ENCODE data around the gene RNU6-9.

RNU6-9 gene

DNA sequence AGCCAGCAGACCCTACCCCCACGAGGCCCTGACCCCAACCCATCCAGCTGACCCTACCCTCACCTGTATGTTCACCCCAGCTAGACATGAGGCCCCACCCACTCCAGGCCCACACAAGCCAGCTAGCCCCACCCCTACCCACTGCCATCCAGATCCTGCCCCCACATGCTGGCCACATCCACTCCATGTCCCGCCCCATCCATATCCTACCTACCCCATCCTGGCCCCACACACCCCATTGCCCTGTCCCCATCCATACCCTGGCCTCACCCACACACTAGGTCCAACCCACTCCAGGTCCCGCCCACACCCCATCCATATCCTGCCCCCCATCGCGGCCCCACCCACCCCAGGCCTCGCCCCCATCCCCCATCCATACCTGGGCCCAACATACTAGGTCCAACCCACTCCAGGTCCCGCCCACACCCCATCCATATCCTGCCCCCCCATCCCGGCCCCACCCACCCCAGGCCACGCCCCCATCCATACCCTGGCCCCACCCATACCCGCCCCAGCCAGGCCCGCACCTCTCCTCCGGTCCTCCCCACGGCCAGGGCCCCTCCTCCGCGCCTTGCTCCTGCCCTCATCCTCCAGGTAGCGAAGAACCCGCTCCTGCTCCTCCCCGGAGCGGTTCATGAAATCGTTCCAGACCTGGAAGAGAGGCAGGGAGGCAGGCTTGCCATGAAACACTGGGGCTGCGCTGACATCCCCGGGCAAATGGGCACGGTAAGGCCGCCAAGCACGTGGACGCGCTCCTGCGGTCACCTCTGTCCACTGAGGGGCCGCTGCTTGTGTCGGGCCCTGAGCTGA, 7.2 kb downstream of the RNU6-9 start:
- no peak overlapping the region for H3K27ac ChIP-seq (ENCODE audit: low read depth, low read length)
- H3K79me2 ChIP-seq (ENCODE audit: control insufficient read depth, low read length), result peaks cover 8% of the 10 kb centered on the region; the same call in 1 of the 2 replicates
- H3K36me3 ChIP-seq (ENCODE audit: control insufficient read depth, low read length), result peaks cover 9% of the 10 kb centered on the region; the same call in 1 of the 2 replicates
- no peaks in the 10 kb centered on the region for H3K27me3 ChIP-seq (ENCODE audit: control insufficient read depth, low read length)
- no peak overlapping the region for H3K4me2 ChIP-seq (ENCODE audit: low read length)
- no peak overlapping the region for H3K4me3 ChIP-seq (ENCODE audit: low read length)
- H3K4me1 ChIP-seq (ENCODE audit: control insufficient read depth, low read length), result peaks cover 26% of the 10 kb centered on the region
- peaks cover 8% of the 10 kb centered on the region; the same call in 1 of the 2 replicates for H4K20me1 ChIP-seq (ENCODE audit: control insufficient read depth, insufficient read depth, low read depth, low read length)
- TF ChIP-seq, protein P1, sequence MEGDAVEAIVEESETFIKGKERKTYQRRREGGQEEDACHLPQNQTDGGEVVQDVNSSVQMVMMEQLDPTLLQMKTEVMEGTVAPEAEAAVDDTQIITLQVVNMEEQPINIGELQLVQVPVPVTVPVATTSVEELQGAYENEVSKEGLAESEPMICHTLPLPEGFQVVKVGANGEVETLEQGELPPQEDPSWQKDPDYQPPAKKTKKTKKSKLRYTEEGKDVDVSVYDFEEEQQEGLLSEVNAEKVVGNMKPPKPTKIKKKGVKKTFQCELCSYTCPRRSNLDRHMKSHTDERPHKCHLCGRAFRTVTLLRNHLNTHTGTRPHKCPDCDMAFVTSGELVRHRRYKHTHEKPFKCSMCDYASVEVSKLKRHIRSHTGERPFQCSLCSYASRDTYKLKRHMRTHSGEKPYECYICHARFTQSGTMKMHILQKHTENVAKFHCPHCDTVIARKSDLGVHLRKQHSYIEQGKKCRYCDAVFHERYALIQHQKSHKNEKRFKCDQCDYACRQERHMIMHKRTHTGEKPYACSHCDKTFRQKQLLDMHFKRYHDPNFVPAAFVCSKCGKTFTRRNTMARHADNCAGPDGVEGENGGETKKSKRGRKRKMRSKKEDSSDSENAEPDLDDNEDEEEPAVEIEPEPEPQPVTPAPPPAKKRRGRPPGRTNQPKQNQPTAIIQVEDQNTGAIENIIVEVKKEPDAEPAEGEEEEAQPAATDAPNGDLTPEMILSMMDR (IDR thresholded peaks at IDR 0.05; ENCODE audit: low read depth, low read length, poor library complexity, severe bottlenecking), result no peak
- no peak for TF ChIP-seq EZH2phosphoT487 (IDR thresholded peaks at IDR 0.05; ENCODE audit: borderline replicate concordance, low read length)
- H3F3A ChIP-seq (ENCODE audit: control insufficient read depth, insufficient read depth), result peaks cover 6% of the 10 kb centered on the region
- no peaks in the 10 kb centered on the region for H3K9me3 ChIP-seq (ENCODE audit: control insufficient read depth, insufficient read depth, low read length)
- no peaks in the 10 kb centered on the region for H3K9me2 ChIP-seq (replicated peaks; ENCODE audit: control insufficient read depth, low read length)

GRCh38 chr19:901216-902092, 8.2 kb downstream of the RNU6-9 start:
- Histone ChIP-seq H3K36me3 (ENCODE audit: control insufficient read depth, low read length) (peaks cover 9% of the 10 kb centered on the region; the same call in 1 of the 2 replicates), H4K20me1 (ENCODE audit: control insufficient read depth, insufficient read depth, low read depth, low read length) (peaks cover 8% of the 10 kb centered on the region; the same call in 1 of the 2 replicates), H3K4me3 (ENCODE audit: low read length) (no peak overlapping the region), H3K9me2 (replicated peaks; ENCODE audit: control insufficient read depth, low read length) (no peaks in the 10 kb centered on the region), H3K79me2 (ENCODE audit: control insufficient read depth, low read length) (peaks cover 8% of the 10 kb centered on the region; the same call in 1 of the 2 replicates), H3K4me2 (ENCODE audit: low read length) (no peak overlapping the region), H3F3A (ENCODE audit: control insufficient read depth, insufficient read depth) (peaks cover 14% of the 10 kb centered on the region), H3K4me1 (ENCODE audit: control insufficient read depth, low read length) (peaks cover 36% of the 10 kb centered on the region), H3K9me3 (ENCODE audit: control insufficient read depth, insufficient read depth, low read length) (no peaks in the 10 kb centered on the region), H3K27ac (ENCODE audit: low read depth, low read length) (no peak overlapping the region), H3K27me3 (ENCODE audit: control insufficient read depth, low read length) (no peaks in the 10 kb centered on the region)
- TF ChIP-seq, protein P1 (IDR thresholded peaks at IDR 0.05; ENCODE audit: low read depth, low read length, poor library complexity, severe bottlenecking), result no peak
- no peak for TF ChIP-seq EZH2phosphoT487 (IDR thresholded peaks at IDR 0.05; ENCODE audit: borderline replicate concordance, low read length)

DNA sequence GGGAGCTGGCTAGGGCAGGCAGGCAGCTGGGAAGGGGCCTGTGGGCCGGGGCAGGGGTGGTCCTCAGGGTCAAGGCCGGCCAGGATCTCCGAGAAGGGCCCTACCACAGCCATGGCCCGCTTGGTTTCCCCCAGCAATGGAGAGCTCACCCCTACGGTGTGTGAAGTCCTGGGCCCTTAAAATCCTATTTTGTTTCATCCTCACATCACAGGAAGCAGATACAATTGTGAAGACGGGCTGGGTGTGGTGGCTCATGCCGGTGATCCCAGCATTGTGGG, 8.7 kb downstream of the RNU6-9 start:
- Histone ChIP-seq H3K79me2 (ENCODE audit: control insufficient read depth, low read length) (peaks cover 9% of the 10 kb centered on the region; the same call in 1 of the 2 replicates), H4K20me1 (ENCODE audit: control insufficient read depth, insufficient read depth, low read depth, low read length) (peaks cover 8% of the 10 kb centered on the region; the same call in 1 of the 2 replicates), H3K27me3 (ENCODE audit: control insufficient read depth, low read length) (no peaks in the 10 kb centered on the region), H3K36me3 (ENCODE audit: control insufficient read depth, low read length) (peaks cover 9% of the 10 kb centered on the region; the same call in 1 of the 2 replicates), H3K4me2 (ENCODE audit: low read length) (no peak overlapping the region), H3K4me3 (ENCODE audit: low read length) (no peak overlapping the region), H3F3A (ENCODE audit: control insufficient read depth, insufficient read depth) (peaks cover 14% of the 10 kb centered on the region), H3K9me2 (replicated peaks; ENCODE audit: control insufficient read depth, low read length) (no peaks in the 10 kb centered on the region), H3K4me1 (ENCODE audit: control insufficient read depth, low read length) (peaks cover 42% of the 10 kb centered on the region), H3K27ac (ENCODE audit: low read depth, low read length) (no peak overlapping the region), H3K9me3 (ENCODE audit: control insufficient read depth, insufficient read depth, low read length) (no peaks in the 10 kb centered on the region)
- TF ChIP-seq, protein P1 (IDR thresholded peaks at IDR 0.05; ENCODE audit: low read depth, low read length, poor library complexity, severe bottlenecking), result no peak
- TF ChIP-seq EZH2phosphoT487 (IDR thresholded peaks at IDR 0.05; ENCODE audit: borderline replicate concordance, low read length), result no peak

All from DOHH2 (cell line).